ENCODE measurements around the gene ADAM12. TPM values are rescaled to one million over a fixed set of nuclear protein-coding genes. Genes with fewer than 3 reads are reported as not detected.

Gene ADAM12
- total RNA-seq, 1 experiment from 2014 or later = 0.24 TPM

DNA sequence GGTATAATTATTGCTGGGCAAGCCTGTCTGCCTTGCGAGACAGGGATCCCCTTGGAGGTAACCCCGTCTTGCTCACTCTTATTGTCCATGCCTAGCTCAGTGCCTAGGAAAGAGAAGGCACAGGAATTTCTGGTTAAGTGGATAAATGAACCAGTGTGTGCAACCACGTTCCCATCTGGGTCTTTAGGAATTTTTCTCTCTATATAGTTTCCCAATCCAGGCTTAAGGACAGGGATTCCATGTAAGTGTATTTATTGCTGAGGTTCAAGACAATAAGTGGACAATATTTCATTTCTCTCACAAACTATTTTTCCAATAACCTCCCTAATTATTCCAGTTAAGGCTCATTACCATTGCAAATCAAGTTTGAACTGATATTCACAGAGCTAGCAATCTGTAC lies 8.9 kb upstream of the ADAM12 start:
- peaks cover 5% of the 10 kb centered on the region for H3K4me1 ChIP-seq (ENCODE audit: insufficient read depth, low read length)
- H3K4me2 ChIP-seq (ENCODE audit: insufficient read depth, insufficient read length, low read length) = no peak overlapping the region
- no peak overlapping the region for H3K27ac ChIP-seq (ENCODE audit: insufficient read length, low read depth, low read length)

More for the DNA sequence above, 8.9 kb upstream of the ADAM12 start:
- no peaks in the 10 kb centered on the region for H3K79me2 ChIP-seq (ENCODE audit: insufficient read depth, low read length)
- WGBS (ENCODE audit: extremely low coverage, insufficient read length, low lambda C conversion rate) = no CpG with 5 or more reads among the region's 3 CpGs
- no peak overlapping the region for H4K91ac ChIP-seq (ENCODE audit: insufficient read length, low read depth, low read length)
- peaks cover 2% of the 10 kb centered on the region; the same call in 1 of the 2 replicates for H3K27me3 Mint-ChIP-seq (ENCODE audit: low read depth)
- no peak overlapping the region for H3K4ac ChIP-seq (ENCODE audit: low read depth, low read length)
- H4K8ac ChIP-seq (replicated peaks; ENCODE audit: insufficient read length, low read depth, low read length) = no peak overlapping the region
- no peak overlapping the region for H4K5ac ChIP-seq (ENCODE audit: insufficient read length, low read depth, low read length)
- H3K23ac ChIP-seq (ENCODE audit: insufficient read length, low read depth, low read length) = no peak overlapping the region
- H3K14ac ChIP-seq (ENCODE audit: insufficient read depth, low read length) = no peak overlapping the region
- no peak overlapping the region for H2BK15ac ChIP-seq (ENCODE audit: low read depth, low read length)
- no peak overlapping the region for H2BK120ac ChIP-seq (ENCODE audit: low read depth, low read length, poor library complexity, severe bottlenecking)
- H3K4me3 Mint-ChIP-seq = no peak overlapping the region
- no peaks in the 10 kb centered on the region for H3K9me3 ChIP-seq (ENCODE audit: control insufficient read depth, low read depth, low read length)
- 0 out of 5 replicates have a peak, but pooled peaks cover 0 to 3% of the 10 kb centered on the region in 2 experiments for H3K9me3 Mint-ChIP-seq
- H2AK5ac ChIP-seq (ENCODE audit: insufficient read length, low read length) = no peak overlapping the region
- H3K27me3 ChIP-seq (ENCODE audit: insufficient read depth, low read length) = no peaks in the 10 kb centered on the region
- no peak for DNase-seq
- H3K23me2 ChIP-seq (ENCODE audit: insufficient read length, low read depth, low read length, poor library complexity, severe bottlenecking) = no peaks in the 10 kb centered on the region
- H4K20me1 ChIP-seq (ENCODE audit: control insufficient read depth, insufficient read depth, insufficient read length) = no peaks in the 10 kb centered on the region
- H2BK5ac ChIP-seq (ENCODE audit: insufficient read length, low read length) = no peak overlapping the region
- H3K36me3 Mint-ChIP-seq (ENCODE audit: insufficient read depth in 1 of 3, low read depth in 3 of 3) = no peaks in the 10 kb centered on the region
- H3K18ac ChIP-seq (ENCODE audit: insufficient read length, low read depth, low read length) = no peak overlapping the region
- no peak overlapping the region for H3T11ph ChIP-seq (ENCODE audit: low read length)
- no peak overlapping the region for H3K9ac ChIP-seq (ENCODE audit: extremely low read depth, insufficient read length, low read length)
- H2BK20ac ChIP-seq (ENCODE audit: low read depth, low read length, poor library complexity, severe bottlenecking) = no peak overlapping the region
- H2AFZ ChIP-seq (ENCODE audit: low read length) = no peak overlapping the region
- H3K27ac Mint-ChIP-seq = no peak overlapping the region
- H3K56ac ChIP-seq (ENCODE audit: insufficient read length, low read depth, low read length) = no peak overlapping the region
- no peaks in the 10 kb centered on the region for H3K79me1 ChIP-seq (ENCODE audit: insufficient read depth, low read depth, low read length, poor library complexity, severe bottlenecking)
- no peak overlapping the region for H2BK12ac ChIP-seq (ENCODE audit: insufficient read length, low read depth, low read length)
- peaks cover 3 to 7% of the 10 kb centered on the region in 2 experiments; a peak in 3 of 4 replicates for H3K4me1 Mint-ChIP-seq
- no peak for TF ChIP-seq CTCF (conservative IDR thresholded peaks at IDR 0.05)

Data from H9 (cell line).